Caco-2 (cell line): ENCODE data around the gene GRIA1. TPM values are rescaled to one million over a fixed set of nuclear protein-coding genes. Genes with fewer than 3 reads are reported as not detected.

ENCODE experiments used
- BruUV-seq: library from RNA; stranded (reverse); fragments of 400-500 nt; replicated peaks from 2 replicates; lab custom pipeline; 2021; lab: Mats Ljungman, UMichigan
- CTCF ChIA-PET: fragments of 300-600 bp; sonication (Branson Sonifier 250); formaldehyde crosslinking; loops from one replicate; lab custom pipeline; 2022; ENCODE audit warnings: antibody characterized with exemption; lab: Charles Lee
- POLR2A ChIA-PET: fragments of 300-600 bp; sonication (Branson Sonifier 250); formaldehyde crosslinking; loops from one replicate; lab custom pipeline; 2022; ENCODE audit warnings: antibody characterized with exemption; lab: Charles Lee
- DNase-seq, 2 experiments: peaks; one replicate each; pipeline versions ENCODE4 v3.0.0 to v3.0.0-alpha.2; 2020 to 2022
- H3K27me3 ChIP-seq: replicated peaks from 2 replicates; pipeline ENCODE4 v1.6.0; 2011; ENCODE audit warnings: low read length; ENCODE audit not compliant: control insufficient read depth, insufficient read depth
- H3K36me3 ChIP-seq: 2 replicates; pipeline ENCODE4 v1.5.1; 2011; ENCODE audit warnings: low read length; ENCODE audit not compliant: control insufficient read depth, insufficient read depth
- H3K4me1 ChIP-seq: fragments of 250-450 bp; sonication (Bioruptor Pico); 2 replicates; pipeline ENCODE4 v1.5.1; 2020; ENCODE audit warnings: mild to moderate bottlenecking
- H3K4me3 ChIP-seq: 2 replicates; pipeline ENCODE4 v1.5.1; 2011; ENCODE audit warnings: low read depth, mild to moderate bottlenecking, control low read depth, low read length
- H3K9me3 ChIP-seq: fragments of 250-450 bp; sonication (Bioruptor Pico); 2 replicates; pipeline ENCODE4 v1.5.1; 2020; ENCODE audit warnings: mild to moderate bottlenecking, moderate library complexity
- H3K27ac Mint-ChIP-seq: one replicate; pipeline ENCODE4 v1.8.0; 2022; ENCODE audit warnings: mixed read lengths; ENCODE audit not compliant: unreplicated experiment
- H3K27me3 Mint-ChIP-seq: one replicate; pipeline ENCODE4 v1.8.0; 2022; ENCODE audit warnings: mixed read lengths; ENCODE audit not compliant: insufficient read depth, unreplicated experiment
- H3K36me3 Mint-ChIP-seq: one replicate; pipeline ENCODE4 v1.8.0; 2022; ENCODE audit warnings: mild to moderate bottlenecking, mixed read lengths; ENCODE audit not compliant: insufficient read depth, unreplicated experiment
- H3K4me1 Mint-ChIP-seq: one replicate; pipeline ENCODE4 v1.8.0; 2022; ENCODE audit warnings: low read depth, mixed read lengths; ENCODE audit not compliant: unreplicated experiment
- H3K4me3 Mint-ChIP-seq: one replicate; pipeline ENCODE4 v1.8.0; 2022; ENCODE audit warnings: mild to moderate bottlenecking, moderate library complexity, mixed read lengths; ENCODE audit not compliant: unreplicated experiment
- H3K9me3 Mint-ChIP-seq: one replicate; pipeline ENCODE4 v1.8.0; 2022; ENCODE audit warnings: mixed read lengths; ENCODE audit not compliant: unreplicated experiment
- CTCF ChIP-seq, 2 experiments: fragments of 200-600 bp in 1 of 2; IDR thresholded peaks; 1 replicate in 1 of 2; 2 replicates in 1 of 2; pipeline versions ENCODE4 v1.5.1 to v1.8.0; 2011 to 2022; ENCODE audit warnings: antibody characterized with exemption in 1 of 2, control low read depth in 1 of 2, inconsistent platforms in 1 of 2, low read depth in 1 of 2, low read length in 1 of 2, mild to moderate bottlenecking in 1 of 2, moderate library complexity in 1 of 2; ENCODE audit not compliant: insufficient read depth in 1 of 2, severe bottlenecking in 1 of 2, unreplicated experiment in 1 of 2
- intact Hi-C: fragments of 100-400 bp; cut with micrococcal nuclease; formaldehyde crosslinking; loops from one replicate; pipeline ENCODE4 v1.10.0; 2022; ENCODE audit not compliant: unreplicated experiment
- total RNA-seq: library from RNA; stranded (reverse); gene quantifications from 2 replicates; pipeline ENCODE4 v1.2.3, GENCODE V29; 2022

Gene GRIA1
- total RNA-seq, 1 experiment from 2014 or later, result not detected

DNA sequence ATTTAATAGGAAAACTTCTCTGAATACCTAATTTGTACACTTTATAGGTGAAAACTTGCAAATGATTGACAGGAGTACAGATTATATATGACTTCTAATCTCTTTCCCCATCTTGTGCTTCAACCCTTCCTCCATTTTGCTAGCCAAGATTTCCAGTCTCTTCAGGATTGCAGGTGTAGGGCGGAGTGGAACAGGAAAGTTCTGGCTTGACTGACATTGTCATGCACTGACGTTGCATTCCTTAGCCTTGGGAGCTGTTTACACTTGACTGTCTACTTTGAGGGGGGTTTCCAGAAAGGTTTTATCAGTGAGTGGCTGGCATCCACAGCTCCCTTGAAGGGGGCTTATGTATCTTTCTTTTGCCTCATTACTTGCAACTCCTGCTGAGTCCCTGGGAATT lies 34.1 kb upstream of the GRIA1 start:
- BruUV-seq, result no TSS peak
- no peaks in the 10 kb centered on the region for H3K4me1 ChIP-seq
- Mint-ChIP-seq H3K4me1 (no peaks in the 10 kb centered on the region), H3K9me3 (no peaks in the 10 kb centered on the region), H3K27ac (no peak overlapping the region), H3K4me3 (no peak overlapping the region), H3K36me3 (no peaks in the 10 kb centered on the region), H3K27me3 (peaks cover 19% of the 10 kb centered on the region)
- no peaks in the 10 kb centered on the region for H3K9me3 ChIP-seq
- no peak for DNase-seq
- CTCF ChIA-PET, result no interaction called here
- intact Hi-C loops, result no loop called here
- no peak for TF ChIP-seq CTCF (IDR thresholded peaks at IDR 0.05; ENCODE audit: insufficient read depth in 1 of 2, low read depth in 1 of 2, low read length in 1 of 2, severe bottlenecking in 1 of 2, unreplicated experiment in 1 of 2)
- no peak overlapping the region for H3K4me3 ChIP-seq
- POLR2A ChIA-PET, result no interaction called here
- no peaks in the 10 kb centered on the region for H3K36me3 ChIP-seq
- no peaks in the 10 kb centered on the region for H3K27me3 ChIP-seq

GRCh38 chr5:153456993-153457392 lies 33.5 kb upstream of the GRIA1 start:
- no peak for TF ChIP-seq CTCF (IDR thresholded peaks at IDR 0.05; ENCODE audit: insufficient read depth in 1 of 2, low read depth in 1 of 2, low read length in 1 of 2, severe bottlenecking in 1 of 2, unreplicated experiment in 1 of 2)
- peaks cover 19% of the 10 kb centered on the region for H3K27me3 Mint-ChIP-seq
- no peaks in the 10 kb centered on the region for H3K36me3 Mint-ChIP-seq
- H3K27me3 ChIP-seq, result no peaks in the 10 kb centered on the region
- no peaks in the 10 kb centered on the region for H3K36me3 ChIP-seq
- POLR2A ChIA-PET, result no interaction called here
- H3K4me3 ChIP-seq, result no peak overlapping the region
- H3K27ac Mint-ChIP-seq, result no peak overlapping the region
- intact Hi-C loops, result no loop called here
- DNase-seq, result no peak
- H3K9me3 ChIP-seq, result no peaks in the 10 kb centered on the region
- H3K4me1 Mint-ChIP-seq, result no peaks in the 10 kb centered on the region
- no peaks in the 10 kb centered on the region for H3K4me1 ChIP-seq
- CTCF ChIA-PET, result no interaction called here
- no TSS peak for BruUV-seq
- no peaks in the 10 kb centered on the region for H3K9me3 Mint-ChIP-seq
- no peak overlapping the region for H3K4me3 Mint-ChIP-seq

GRCh38 chr5:153458268-153458667 lies 32.2 kb upstream of the GRIA1 start:
- no peak overlapping the region for H3K27ac Mint-ChIP-seq
- H3K27me3 ChIP-seq, result no peaks in the 10 kb centered on the region
- H3K4me1 Mint-ChIP-seq, result no peaks in the 10 kb centered on the region
- CTCF ChIA-PET, result no interaction called here
- no TSS peak for BruUV-seq
- H3K4me1 ChIP-seq, result no peaks in the 10 kb centered on the region
- no peak overlapping the region for H3K4me3 ChIP-seq
- H3K36me3 ChIP-seq, result no peaks in the 10 kb centered on the region
- H3K36me3 Mint-ChIP-seq, result no peaks in the 10 kb centered on the region
- no peaks in the 10 kb centered on the region for H3K9me3 ChIP-seq
- no peaks in the 10 kb centered on the region for H3K9me3 Mint-ChIP-seq
- TF ChIP-seq CTCF (IDR thresholded peaks at IDR 0.05; ENCODE audit: insufficient read depth in 1 of 2, low read depth in 1 of 2, low read length in 1 of 2, severe bottlenecking in 1 of 2, unreplicated experiment in 1 of 2), result no peak
- H3K4me3 Mint-ChIP-seq, result no peak overlapping the region
- peaks cover 23% of the 10 kb centered on the region for H3K27me3 Mint-ChIP-seq
- intact Hi-C loops, result no loop called here
- POLR2A ChIA-PET, result no interaction called here
- no peak for DNase-seq
